ENCODE data around the gene MAGEB17.
A peak's percentile ranks its signal among the peaks of the same experiment; 100 is the strongest.
"Not testable (repeated sequence)": the region's sequence is repeated elsewhere in the genome, so short reads cannot be mapped to it uniquely, and the experiment has no call there.

Gene MAGEB17, protein sequence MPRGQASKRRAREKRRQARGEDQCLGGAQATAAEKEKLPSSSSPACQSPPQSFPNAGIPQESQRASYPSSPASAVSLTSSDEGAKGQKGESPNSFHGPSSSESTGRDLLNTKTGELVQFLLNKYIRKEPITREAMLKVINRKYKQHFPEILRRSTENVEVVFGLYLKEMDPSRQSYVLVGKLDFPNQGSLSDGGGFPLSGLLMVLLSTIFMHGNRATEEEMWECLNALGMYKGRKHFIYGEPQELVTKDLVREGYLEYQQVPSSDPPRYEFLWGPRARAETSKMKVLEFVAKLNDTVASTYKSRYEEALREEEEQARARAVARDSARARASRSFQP

DNA sequence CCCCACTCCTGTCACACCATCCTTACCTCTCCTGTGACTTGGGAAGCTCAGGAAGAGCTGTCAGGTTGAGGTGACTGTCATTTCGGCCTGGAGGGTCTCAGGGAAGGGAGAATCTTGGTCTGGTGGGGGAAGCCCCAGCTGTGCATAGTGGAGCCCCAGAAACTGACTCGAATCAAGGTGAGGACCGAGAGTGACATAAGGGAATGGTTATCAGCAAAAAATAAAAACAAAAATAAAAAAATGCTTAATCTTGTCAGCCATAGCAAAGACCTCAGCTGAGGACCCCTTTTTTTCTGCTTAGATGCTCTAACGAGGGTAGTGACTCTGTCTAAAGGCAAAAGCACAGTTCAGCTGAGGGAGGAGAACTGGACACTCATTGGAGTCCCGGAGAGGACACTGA is at the start of gene MAGEB17:
MAGEB17 (plus strand) TSS at position 301 of the 400 bp plus-strand sequence. CDS start 2,902 bp downstream, outside the sequence.
- DNase-seq (ENCODE audit: low read depth) = no peak

DNA sequence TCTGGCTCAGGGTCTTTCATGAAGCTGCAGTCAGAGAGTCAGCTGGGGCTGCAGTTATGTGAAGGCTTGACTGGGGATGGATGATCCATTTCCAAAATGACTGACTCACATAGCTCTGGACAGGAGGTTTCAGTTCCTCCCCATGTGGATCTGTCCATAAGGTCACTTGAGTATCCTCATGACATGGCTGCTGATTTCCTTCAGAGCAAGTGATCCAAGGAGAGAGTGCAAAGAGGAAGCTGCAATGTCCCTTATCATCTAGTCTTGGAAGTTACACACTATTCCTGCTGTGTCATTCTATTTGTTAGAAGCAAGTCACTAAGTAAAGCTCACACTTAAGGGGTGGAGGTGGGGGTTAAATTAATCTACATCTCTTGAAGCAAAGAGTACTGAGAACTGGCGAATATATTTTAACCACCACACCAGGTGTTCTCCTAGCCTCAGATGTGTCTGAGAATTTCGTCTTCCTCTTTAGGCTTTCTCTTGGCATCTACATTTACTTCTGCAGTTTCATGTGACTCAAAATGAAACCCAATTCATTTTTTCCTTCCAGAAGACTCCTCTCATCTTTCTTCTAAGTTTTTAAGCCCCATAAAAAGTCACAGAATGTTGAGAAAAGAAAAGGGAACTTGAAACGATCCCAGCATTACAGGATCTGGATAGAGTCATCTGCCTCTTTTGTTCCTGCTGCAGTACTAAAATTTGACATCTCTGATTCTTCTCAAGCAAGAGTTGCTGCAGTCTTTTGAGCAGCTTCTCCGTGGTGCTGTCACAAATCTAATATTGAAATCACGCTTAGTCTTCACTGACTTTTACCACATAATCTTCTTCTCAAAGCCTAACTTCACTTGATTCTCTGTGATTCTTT is 47.7 kb upstream of the MAGEB17 start:
- no peak for DNase-seq (ENCODE audit: low read depth)

DNA sequence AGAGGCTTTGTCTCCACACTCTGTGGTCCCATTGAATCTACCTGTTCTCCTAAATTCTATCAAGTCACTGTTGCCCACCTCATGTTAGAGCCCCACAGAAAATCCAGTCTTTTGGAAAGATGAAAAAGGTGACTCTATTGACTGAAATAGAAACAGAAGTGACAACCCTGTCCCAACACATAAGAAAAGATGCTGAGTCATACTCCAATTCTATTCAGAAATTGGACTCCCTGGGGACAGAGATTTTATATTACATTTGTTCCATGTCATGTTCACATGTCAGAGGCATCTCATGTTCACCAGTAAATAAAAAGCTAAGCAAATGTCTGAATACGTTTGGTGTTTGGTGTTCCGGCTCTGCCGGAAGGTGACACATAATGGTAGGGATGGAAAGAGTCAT is 46.9 kb upstream of the MAGEB17 start:
- DNase-seq (ENCODE audit: low read depth) = no peak

DNA sequence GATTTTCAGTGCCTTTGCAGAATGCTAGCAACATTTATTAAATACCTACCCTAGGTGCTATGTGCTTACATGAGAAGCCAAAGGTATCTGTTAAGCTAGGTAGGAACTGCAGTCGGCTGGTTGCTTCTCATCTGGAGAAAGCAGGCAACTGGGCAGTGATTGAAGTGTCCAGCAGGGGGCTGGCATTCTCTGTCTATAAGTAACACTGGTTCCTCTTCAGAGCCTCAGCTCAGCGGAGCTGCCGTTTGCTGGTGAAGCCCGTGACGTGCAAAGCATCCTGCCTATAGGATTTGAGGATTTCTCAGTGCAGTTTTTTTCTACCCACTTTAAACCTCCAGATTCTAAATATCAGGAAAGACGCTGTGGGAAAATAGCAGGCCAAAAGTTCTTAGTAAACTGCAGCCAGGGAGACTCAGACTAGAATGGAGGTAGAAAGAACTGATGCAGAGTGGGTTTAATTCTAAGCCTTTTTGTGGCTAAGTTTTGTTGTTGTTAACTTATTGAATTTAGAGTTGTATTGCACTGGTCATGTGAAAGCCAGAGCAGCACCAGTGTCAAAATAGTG is 44.0 kb upstream of the MAGEB17 start, which contains the start of gene GRPR:
GRPR (plus strand) TSS at position 344 of the 565 bp plus-strand sequence. CDS start 389 bp downstream, outside the sequence.
- peak; percentile 22 for DNase-seq (ENCODE audit: low read depth)

DNA sequence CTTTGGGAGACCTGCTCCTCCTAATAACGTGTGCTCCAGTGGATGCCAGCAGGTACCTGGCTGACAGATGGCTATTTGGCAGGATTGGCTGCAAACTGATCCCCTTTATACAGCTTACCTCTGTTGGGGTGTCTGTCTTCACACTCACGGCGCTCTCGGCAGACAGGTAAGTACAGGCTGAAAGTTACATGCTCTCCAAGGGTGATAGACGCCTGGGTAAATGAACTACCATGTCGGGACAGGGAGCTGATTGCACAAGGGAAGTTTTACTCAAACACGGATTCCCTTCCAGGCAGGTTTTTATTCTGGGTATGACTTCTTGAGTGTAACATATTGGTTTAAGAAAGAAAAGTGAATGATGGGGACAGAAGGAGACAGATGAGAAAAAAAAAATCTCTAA is 43.1 kb upstream of the MAGEB17 start:
- DNase-seq (ENCODE audit: low read depth) = no peak

DNA sequence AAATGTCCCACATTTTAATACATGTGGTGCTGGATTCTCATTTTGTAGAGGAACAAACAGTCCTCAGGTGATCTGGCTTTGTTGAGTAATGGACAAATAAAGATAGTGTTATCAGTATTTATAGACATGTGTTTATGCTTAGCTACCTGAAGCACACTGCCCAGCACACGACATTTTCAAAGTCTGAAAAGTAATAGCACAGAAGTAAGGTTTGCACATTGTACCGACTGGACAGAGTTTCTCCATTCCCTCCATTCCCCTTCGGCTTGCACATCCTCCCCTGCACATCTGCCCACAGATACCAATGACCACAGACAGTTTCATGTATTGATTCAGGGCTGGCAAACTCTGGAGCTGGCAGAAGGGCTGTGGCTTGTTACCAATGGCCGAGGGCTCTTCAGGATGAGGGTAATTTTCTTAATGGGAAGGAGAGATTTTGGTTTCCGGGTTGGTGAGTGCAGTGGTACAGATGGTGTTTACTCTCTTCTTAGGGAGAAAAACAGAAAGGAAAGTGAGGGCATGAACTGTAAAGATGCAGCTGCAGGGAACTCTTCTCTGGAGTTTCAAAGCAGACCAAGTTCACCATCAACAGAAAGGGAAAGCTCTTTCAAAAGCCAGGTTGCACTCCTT is 41.6 kb upstream of the MAGEB17 start:
- no peak for DNase-seq (ENCODE audit: low read depth)

DNA sequence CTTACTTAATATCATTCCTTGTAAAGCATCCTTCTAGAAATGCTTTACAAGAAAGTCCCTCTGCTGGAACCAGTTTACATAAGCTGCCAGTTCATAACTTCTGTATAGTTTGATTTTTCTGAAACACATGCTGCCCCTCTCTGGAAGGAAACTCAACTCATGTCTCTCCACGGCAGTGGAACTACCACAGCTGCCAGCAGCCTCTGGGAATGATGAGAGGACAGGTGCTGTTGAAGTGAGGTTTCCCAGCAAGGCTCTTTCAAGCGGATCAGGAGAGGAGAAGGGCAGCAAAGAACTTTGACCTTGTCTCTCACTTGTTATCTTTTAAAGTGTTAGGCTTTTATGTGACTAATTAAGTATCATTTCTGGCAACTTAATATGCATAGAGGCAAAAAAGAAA is 36.6 kb upstream of the MAGEB17 start:
- no peak for DNase-seq (ENCODE audit: low read depth)

DNA sequence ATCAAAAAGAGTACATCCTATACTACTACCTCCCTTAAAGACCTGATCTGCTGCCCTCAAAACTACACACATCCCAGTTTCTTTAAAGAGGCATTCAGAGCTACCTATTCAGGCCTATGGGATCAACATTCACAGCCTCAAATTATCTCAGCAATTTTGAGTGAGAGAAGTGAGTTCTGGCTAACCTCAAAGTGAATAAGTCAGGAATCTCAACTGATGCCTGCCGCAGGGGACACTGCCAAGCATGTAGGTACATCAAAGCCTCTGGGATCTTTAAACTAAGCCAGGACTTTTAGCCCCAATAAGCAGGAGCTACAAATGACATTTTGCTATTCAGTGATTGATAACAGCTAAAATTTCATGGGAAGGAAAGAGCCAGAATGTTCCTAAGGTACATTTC is 32.3 kb upstream of the MAGEB17 start:
- no peak for DNase-seq (ENCODE audit: low read depth)

DNA sequence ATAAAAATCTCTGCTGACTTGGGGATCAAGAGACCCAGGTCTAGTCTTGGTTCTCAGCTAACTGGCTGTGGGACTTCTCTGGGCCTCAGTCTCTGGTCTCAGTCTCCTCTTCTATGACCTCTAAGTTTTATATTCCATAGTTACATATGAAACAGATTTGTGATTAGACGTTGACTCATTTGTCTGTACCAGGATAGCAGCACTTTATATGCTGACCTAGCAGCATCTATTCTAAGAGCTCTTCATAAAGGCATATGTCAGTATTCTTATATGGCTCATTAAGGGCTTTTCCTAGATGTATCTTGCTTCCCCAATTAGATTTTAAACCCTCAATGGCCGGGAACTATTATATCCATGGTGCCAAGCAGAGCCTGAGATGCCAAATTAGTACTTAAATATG is 31.2 kb upstream of the MAGEB17 start:
- no peak for DNase-seq (ENCODE audit: low read depth)

DNA sequence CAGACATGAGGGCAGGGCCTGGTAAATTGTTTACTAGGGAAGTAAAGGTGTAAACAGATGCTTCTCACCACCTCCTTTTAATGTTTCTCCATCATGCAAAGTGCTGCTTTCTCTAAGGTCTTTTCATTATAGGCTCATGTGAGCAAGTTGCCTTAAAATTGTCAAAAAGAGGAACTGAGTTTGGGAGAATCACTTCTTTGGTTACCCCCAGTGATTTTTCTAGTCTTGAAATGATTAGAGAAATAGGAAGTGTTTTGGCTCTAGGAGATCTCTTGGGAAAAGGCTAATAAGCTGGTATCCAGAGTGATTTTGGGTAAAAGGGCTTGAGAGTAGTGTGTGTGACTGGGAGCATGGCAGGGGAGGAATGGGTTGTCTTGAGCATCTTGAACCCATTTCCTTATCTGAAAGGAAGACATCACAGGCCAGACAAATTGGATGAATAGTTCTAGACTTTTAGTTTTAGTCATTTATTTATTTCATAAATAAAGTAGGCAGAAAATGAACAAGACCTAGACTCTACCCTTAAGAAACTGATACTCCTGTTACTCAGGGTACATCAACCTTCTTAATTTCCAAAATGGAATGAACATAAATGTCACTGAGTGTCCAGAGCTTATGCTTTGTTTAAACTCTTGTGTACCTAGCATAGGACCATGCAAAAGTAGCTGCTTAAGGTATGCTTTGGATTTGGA is 29.7 kb upstream of the MAGEB17 start:
- DNase-seq (ENCODE audit: low read depth) = no peak

DNA sequence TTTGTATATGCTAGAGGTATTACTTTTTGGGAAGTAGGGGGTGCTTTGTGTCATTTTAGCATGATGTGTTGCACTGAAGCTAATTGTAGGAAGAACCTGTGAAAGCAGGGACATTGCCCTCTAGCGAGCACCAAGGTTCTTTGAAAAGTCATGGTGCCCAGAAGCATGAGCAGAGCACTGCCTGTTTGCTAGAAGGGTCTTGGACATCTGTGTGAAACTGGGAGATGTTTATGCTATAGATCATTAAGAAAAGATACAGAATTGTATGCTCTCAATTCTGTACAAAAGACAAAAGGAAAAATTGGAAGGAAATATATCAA is 29.2 kb upstream of the MAGEB17 start:
- no peak for DNase-seq (ENCODE audit: low read depth)

DNA sequence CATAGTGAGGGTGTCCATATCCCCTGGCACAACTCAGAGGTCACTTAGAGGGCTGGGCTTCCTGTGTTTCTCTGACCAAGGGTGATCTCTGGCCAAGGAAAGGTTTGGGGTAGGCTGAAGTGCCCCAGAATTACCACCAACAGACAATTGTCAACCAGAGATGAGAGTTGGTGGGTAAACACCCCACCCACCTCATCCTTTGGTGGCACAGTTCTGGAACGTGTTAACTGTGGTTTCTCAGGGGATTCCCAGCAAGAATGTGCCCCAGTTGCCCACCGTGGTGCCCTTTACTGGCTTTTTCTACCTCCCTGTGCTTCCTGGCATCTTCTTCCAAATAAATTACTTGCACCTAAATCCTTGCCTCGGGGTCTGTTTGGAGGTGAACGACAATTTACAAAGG is 26.8 kb upstream of the MAGEB17 start:
- DNase-seq (ENCODE audit: low read depth) = no peak

DNA sequence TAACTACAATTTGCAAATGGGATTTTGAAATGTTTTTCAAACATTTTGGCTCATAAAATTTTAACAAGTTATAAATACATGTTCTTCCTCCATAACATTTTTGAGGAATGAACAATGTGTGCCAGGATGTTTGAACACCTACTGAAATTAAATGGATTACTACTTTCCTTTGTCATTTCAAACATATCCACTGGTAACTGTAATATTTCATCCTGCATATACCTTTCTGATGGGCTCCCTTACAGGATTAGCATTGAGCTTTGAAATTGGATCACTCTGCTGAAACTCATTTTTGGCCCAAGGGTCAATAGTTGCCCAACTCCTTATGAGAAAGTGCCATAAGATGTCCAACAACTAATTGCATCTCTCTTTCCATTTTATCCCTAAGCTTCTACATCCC is 26.3 kb upstream of the MAGEB17 start:
- DNase-seq (ENCODE audit: low read depth) = no peak

DNA sequence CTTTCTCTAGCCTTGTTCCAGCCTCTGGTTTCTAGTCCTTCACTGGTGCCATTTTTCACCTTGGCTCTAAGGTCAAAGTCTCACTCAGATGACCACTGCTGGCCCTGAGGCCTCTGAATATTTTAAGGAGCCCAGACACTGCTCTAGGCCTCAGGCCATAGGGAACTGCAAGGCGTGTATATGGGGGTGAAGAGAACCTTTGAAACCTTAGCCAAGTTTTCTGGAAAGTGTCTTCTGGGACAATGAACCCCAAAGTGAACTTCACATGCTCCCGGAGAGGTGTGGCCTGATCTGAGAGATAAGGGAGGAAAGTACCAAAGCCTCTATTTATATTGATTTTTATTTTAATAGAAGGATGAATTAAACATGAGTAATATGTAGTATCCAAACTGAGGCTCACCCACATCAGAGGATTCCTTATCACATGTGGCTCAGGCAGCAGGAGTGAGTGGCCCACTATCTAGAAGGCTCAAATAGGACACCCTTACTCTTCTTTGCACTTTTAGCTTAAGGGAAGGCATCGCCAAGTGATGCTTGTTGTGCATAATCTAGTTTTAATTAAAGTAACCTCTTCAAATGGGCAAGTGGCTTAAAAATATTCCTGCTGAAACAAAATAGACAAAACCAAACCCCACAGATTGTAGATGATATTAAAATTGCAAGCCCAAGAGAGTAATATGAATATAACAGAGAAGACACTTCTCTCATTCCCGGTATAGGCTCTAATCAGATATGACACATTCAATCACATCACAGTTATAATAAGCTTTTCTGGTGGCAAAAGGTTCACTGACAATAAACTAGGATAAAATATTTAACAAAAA is 25.6 kb upstream of the MAGEB17 start:
- DNase-seq (ENCODE audit: low read depth) = no peak

DNA sequence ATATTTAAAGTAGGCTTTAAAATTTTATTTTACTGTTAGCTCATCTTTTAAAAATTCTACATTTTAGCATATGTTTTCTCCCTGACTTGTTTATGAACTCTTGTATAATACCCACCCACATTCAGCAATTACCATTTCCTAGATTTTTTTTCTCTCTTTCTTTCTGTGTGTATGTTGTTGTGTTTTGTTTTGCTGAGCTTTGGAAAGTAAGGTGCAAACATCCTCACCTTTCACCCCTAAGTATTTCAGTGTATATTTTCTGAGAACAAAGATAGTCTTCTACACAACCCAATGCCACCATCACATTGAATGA is 25.1 kb upstream of the MAGEB17 start:
- no peak for DNase-seq (ENCODE audit: low read depth)

DNA sequence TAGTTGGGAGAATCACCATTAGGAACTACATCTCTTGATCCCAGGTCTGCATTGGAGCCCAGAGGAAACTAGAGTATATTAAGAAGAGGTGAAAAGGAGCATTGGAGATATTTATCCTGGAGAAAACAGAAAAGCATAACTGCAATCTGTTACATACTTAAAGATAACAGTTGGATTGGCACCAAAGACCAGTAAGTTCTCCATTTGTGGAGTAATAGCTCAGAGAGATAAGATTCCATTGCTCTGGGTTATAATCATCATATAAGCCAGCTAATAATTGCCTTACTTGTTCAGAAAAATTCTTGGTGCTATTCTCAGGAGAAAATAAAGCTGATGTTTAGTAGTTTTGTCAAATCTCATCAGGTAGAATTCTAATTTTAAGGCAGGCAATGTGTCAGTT is 23.3 kb upstream of the MAGEB17 start:
- DNase-seq (ENCODE audit: low read depth) = no peak

DNA sequence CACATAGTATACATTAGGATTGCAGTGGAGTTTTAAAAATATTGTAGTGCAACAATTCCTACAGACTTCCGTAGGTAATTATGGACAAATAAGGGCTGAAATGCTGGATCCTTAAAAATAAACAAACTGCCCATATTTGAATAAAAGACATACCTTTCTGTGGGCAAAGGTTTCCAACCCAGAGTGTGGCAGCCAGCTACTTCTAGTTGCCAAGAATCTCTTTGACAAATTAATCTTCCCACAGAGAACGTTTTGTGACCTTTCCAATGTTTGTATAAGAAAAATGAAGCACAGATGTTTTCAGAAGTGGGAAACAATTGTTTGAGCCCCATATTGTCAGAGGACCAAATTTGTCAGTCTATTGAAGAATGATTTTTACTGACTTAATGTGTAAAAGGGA is 22.9 kb upstream of the MAGEB17 start:
- no peak for DNase-seq (ENCODE audit: low read depth)

DNA sequence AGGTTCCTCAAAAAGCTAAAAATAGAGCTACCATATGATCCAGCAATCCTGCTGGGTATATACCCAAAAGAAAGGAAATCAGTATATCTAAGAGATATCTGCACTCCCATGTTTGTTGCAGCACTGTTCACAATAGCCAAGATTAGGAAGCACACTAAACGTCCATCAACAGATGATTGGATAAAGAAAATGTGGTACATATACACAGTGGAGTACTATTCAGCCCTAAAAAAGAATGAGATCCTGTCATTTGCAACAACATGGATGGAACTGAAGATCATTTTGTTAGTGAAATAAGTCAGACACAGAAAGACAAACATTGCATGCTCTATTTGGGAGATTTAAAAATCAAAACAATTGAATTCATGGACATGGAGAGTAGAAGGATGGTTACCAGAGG is 22.2 kb upstream of the MAGEB17 start:
- not testable (repeated sequence) for DNase-seq (ENCODE audit: low read depth)

DNA sequence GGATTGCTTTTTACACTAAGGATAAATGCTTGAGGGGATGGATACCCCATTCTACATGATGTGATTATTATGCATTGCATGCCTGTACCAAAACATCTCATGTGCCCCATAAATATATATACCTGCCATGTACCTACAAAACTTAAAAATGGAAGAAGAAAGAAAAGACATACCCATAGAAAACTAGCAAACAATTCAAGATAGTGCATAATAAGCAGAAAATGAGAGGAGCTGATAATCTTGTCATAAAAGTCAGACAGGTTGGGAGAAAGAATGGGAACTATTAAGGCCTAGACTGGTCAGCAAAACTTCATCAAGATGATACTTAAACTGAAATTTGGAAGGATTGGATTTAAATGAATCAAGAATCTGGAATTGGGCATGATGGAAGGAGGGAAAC is 21.6 kb upstream of the MAGEB17 start:
- DNase-seq (ENCODE audit: low read depth) = no peak

DNA sequence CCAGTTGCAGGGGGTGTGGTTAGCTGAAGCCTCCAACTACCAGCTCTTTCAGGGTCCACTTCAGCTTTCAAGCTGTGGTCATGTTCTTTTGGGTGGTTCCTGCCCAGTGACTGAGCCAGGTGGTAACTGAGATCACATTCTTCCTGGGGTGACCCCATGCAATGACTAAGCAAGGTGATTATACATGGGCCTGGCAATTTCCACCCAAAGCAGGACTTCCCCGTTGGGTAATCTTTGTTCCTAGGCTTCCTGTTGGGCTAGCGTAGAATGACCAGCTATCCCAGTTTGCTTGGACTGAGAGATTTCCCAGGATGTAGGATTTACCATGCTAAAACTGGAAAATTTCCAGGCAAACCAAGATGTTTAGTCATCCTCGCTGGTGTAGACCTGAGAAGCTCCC is 18.4 kb upstream of the MAGEB17 start:
- no peak for DNase-seq (ENCODE audit: low read depth)

DNA sequence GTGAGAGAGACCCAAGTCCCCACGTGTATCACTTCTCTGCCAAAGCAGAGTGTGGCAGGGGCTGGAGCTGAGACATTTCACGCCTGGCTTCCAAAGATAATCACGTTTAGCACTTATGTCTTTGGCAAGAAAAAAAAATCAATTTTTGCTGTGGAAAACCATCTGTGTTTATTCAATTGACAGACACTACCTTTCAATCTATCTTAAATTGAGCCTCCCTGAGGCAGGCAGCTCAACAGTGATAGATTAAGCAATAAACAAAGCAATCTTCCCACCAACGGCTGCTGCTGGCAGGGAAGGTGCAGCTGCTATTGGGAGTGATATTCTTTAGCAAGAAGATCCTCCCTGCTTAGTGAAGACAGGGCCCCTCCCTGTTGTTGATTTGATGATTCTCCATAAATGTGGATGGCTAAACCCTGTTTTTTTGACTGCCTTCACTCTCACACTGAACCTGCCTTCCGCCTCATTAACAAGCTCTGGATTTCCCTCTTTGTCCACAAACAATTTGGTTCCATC is 11.6 kb upstream of the MAGEB17 start:
- DNase-seq (ENCODE audit: low read depth) = no peak
